Mesothelial cell of epicardium (in vitro differentiated cells): ENCODE data around the gene FAM170B. TPM values are rescaled to one million over a fixed set of nuclear protein-coding genes. Genes with fewer than 3 reads are reported as not detected.
A peak's percentile ranks its signal among the peaks of the same experiment; 100 is the strongest.

ENCODE experiments used
- DNase-seq, 2 experiments: peaks; one replicate each; pipeline ENCODE4 v3.0.0; 2021; ENCODE audit warnings: low spot score in 2 of 2; ENCODE audit not compliant: unreplicated experiment in 2 of 2
- H3K27ac Mint-ChIP-seq: 2 replicates; pipeline ENCODE4 v1.8.0; 2021; ENCODE audit warnings: mixed read lengths
- H3K27me3 Mint-ChIP-seq: 2 replicates; pipeline ENCODE4 v1.8.0; 2021; ENCODE audit warnings: low read depth, mixed read lengths
- H3K36me3 Mint-ChIP-seq: 2 replicates; pipeline ENCODE4 v1.8.0; 2021; ENCODE audit warnings: mixed read lengths
- H3K4me1 Mint-ChIP-seq: 2 replicates; pipeline ENCODE4 v1.8.0; 2021; ENCODE audit warnings: mixed read lengths
- H3K4me3 Mint-ChIP-seq: 2 replicates; pipeline ENCODE4 v1.8.0; 2021; ENCODE audit warnings: mild to moderate bottlenecking, moderate library complexity, mixed read lengths
- H3K9me3 Mint-ChIP-seq: 2 replicates; pipeline ENCODE4 v1.8.0; 2021; ENCODE audit warnings: mixed read lengths
- total RNA-seq: library from RNA; stranded (reverse); gene quantifications from 3 replicates; pipeline ENCODE4 v1.2.1, GENCODE V29; 2021
- TF ChIP-seq, protein P1 (sequence below): fragments of 200-600 bp; sonication (generic); IDR thresholded peaks from one replicate; pipeline ENCODE4 v1.5.0; 2021; ENCODE audit warnings: antibody characterized with exemption; ENCODE audit not compliant: unreplicated experiment

Gene FAM170B
- total RNA-seq, 1 donor from 2014 or later, result not detected

DNA sequence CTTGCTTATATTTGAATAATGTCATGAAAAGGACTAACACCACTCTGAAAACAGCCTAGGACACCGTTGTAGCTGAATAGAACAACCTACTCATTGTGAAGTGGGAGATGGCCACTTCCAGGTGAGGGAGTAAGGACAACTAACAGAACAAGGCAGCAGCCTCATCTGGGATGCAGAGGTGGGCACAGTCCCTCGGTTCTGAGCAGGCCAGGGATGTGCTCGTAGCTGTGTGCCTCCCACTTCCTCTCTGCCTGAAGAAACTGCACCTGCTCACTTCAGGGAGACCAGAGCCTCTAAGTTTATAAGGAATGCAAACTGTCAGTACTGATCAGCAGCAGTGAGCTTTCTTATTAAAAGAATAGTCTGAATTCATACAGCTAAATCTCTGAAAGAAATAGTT, 21.0 kb downstream of the FAM170B start:
- H3K4me1 Mint-ChIP-seq, result peaks cover 7% of the 10 kb centered on the region
- H3K27ac Mint-ChIP-seq, result no peak overlapping the region
- H3K27me3 Mint-ChIP-seq, result peaks cover 65% of the 10 kb centered on the region
- H3K4me3 Mint-ChIP-seq, result no peak overlapping the region
- no peaks in the 10 kb centered on the region for H3K36me3 Mint-ChIP-seq
- H3K9me3 Mint-ChIP-seq, result no peaks in the 10 kb centered on the region
- TF ChIP-seq, protein P1, sequence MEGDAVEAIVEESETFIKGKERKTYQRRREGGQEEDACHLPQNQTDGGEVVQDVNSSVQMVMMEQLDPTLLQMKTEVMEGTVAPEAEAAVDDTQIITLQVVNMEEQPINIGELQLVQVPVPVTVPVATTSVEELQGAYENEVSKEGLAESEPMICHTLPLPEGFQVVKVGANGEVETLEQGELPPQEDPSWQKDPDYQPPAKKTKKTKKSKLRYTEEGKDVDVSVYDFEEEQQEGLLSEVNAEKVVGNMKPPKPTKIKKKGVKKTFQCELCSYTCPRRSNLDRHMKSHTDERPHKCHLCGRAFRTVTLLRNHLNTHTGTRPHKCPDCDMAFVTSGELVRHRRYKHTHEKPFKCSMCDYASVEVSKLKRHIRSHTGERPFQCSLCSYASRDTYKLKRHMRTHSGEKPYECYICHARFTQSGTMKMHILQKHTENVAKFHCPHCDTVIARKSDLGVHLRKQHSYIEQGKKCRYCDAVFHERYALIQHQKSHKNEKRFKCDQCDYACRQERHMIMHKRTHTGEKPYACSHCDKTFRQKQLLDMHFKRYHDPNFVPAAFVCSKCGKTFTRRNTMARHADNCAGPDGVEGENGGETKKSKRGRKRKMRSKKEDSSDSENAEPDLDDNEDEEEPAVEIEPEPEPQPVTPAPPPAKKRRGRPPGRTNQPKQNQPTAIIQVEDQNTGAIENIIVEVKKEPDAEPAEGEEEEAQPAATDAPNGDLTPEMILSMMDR, result no peak
- DNase-seq, result peak in 1 of 2 experiments; percentile 24

DNA sequence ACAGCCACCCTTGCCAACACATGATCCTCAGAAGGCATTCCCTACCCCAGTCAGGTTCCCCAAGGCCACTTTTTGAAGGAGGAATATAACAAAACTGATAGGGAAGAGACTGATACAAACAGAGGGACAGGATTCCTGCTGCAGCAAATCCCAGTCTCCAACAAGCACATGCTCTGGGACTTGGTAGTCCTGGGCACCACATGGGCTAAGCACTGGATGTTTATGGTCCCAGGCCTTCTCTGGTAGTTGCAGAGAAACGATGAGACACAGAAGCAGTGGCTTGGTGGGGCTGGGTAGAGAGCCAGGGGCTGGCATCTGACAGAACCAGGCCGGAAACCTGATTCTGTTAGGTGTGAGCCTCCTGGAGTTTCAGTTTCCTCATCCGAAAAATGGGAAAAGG, 21.7 kb downstream of the FAM170B start:
- H3K36me3 Mint-ChIP-seq, result no peaks in the 10 kb centered on the region
- no peak overlapping the region for H3K4me3 Mint-ChIP-seq
- TF ChIP-seq, protein P1, result no peak
- peak in 1 of 2 experiments; percentile 7 for DNase-seq
- no peaks in the 10 kb centered on the region for H3K9me3 Mint-ChIP-seq
- peaks cover 7% of the 10 kb centered on the region for H3K4me1 Mint-ChIP-seq
- peaks cover 57% of the 10 kb centered on the region for H3K27me3 Mint-ChIP-seq
- no peak overlapping the region for H3K27ac Mint-ChIP-seq

GRCh38 chr10:49111320-49111698, 22.5 kb downstream of the FAM170B start:
- TF ChIP-seq, protein P1, result no peak
- DNase-seq, result peak in 1 of 2 experiments; percentile 14
- Mint-ChIP-seq H3K27ac (no peak overlapping the region), H3K9me3 (no peaks in the 10 kb centered on the region), H3K27me3 (peaks cover 50% of the 10 kb centered on the region), H3K36me3 (no peaks in the 10 kb centered on the region), H3K4me3 (no peak overlapping the region), H3K4me1 (peaks cover 7% of the 10 kb centered on the region)

DNA sequence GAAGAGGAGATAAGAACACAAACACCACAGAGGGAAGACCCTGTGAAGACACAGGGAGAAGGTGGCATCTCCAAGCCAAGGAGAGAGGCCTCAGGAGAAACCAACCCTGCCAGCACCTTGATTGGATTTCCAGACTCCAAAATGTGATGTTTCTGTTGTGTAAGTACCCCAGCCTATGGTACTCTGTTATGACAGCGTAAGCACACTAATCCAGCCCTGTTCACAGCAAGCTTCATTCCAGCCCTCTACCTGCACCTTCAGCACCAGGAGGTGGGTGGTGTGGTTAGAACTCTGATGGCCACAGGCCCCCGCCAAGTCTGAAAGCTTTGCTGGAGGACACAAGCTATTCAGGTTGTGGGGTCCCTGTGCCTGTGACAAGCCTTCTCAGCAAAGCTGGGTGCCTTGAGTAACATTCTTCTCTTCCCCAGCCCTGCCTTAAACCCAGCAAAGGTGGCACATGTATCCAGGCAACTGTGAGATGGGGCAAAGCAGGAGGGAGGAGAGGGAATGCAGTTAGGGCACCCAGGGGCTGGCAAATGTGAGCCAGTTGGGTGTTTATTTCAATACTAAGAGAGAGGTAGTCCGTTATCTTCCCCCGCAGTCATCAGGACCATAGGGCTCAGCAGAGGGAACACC, 23.0 kb downstream of the FAM170B start:
- Mint-ChIP-seq H3K27ac (no peak overlapping the region), H3K4me1 (peaks cover 7% of the 10 kb centered on the region), H3K4me3 (no peak overlapping the region), H3K9me3 (no peaks in the 10 kb centered on the region), H3K27me3 (peaks cover 44% of the 10 kb centered on the region), H3K36me3 (no peaks in the 10 kb centered on the region)
- DNase-seq, result no peak
- TF ChIP-seq, protein P1, result no peak

DNA sequence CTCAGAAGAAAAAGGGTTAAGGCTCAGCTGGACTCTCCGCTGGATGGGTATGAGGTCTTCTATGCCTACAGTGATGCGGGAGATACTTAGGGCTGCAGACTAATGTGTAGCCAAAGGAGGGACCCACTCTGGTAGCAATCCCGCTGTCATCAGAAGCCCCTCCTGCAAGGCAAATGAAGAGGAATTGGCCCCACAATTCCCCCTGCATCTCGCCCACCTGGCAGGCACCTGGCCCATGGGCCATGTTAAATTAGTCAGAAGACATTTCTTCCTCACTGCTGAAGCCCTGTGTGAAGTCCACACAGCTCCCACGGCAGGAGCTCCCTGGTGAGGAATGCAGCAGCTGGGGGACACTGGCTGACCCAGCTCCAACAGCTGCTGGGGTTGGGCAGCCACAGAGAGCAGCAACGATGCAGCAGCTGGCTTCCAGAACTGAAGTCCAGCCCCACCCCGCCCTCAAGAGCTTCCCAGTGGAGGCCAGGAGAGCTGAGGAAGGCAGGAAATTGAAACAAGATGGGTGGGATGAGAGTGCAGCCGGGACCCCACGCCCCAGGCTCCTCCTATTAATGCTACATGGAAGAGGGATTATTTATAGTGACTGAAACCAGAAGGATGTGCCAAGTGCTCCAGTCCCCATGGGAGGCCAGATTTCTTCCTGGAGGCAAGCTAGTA, 24.0 kb downstream of the FAM170B start:
- no peaks in the 10 kb centered on the region for H3K36me3 Mint-ChIP-seq
- H3K9me3 Mint-ChIP-seq, result no peaks in the 10 kb centered on the region
- H3K4me3 Mint-ChIP-seq, result no peak overlapping the region
- TF ChIP-seq, protein P1, result no peak
- peaks cover 7% of the 10 kb centered on the region for H3K4me1 Mint-ChIP-seq
- peak in 1 of 2 experiments; percentile 35 for DNase-seq
- peaks cover 45% of the 10 kb centered on the region for H3K27me3 Mint-ChIP-seq
- no peak overlapping the region for H3K27ac Mint-ChIP-seq
